K562 (cell line): ENCODE measurements around the gene LMAN2. TPM values are rescaled to one million over a fixed set of nuclear protein-coding genes. Genes with fewer than 3 reads are reported as not detected.

Source experiments
- ARHGAP35 ChIP-seq: fragments of 450-650 bp; IDR thresholded peaks from 2 replicates; pipeline ENCODE4 v1.6.1; 2018; ENCODE audit not compliant: partially characterized antibody
- BHLHE40 ChIP-seq: IDR thresholded peaks from 2 replicates; pipeline ENCODE4 v1.6.1; 2011; ENCODE audit warnings: low read length, improper control_type of control experiment
- CBX3 ChIP-seq, 2 experiments: IDR thresholded peaks; 1 replicate in 1 of 2; 2 replicates in 1 of 2; pipeline ENCODE4 v1.6.1; 2012; ENCODE audit warnings: inconsistent platforms in 2 of 2, low read length in 2 of 2, borderline replicate concordance in 1 of 2, control low read depth in 1 of 2
- CC2D1A ChIP-seq: fragments of 450-650 bp; IDR thresholded peaks from 2 replicates; pipeline ENCODE4 v1.6.1; 2017; ENCODE audit warnings: mild to moderate bottlenecking
- CREB1 ChIP-seq, 2 experiments: sonication (generic) in 1 of 2; formaldehyde crosslinking in 1 of 2; IDR thresholded peaks; 2 replicates each; pipeline versions ENCODE4 v1.6.1 to v1.8.0; 2012 to 2022; ENCODE audit warnings: inconsistent platforms in 1 of 2, mild to moderate bottlenecking in 1 of 2, missing genetic modification reagents in 1 of 2, moderate library complexity in 1 of 2
- CREM ChIP-seq: IDR thresholded peaks from 2 replicates; pipeline ENCODE4 v1.6.1; 2014; ENCODE audit warnings: antibody characterized with exemption, low read depth
- CSDE1 ChIP-seq, 2 experiments: fragments of 450-650 bp; IDR thresholded peaks; 2 replicates each; pipeline ENCODE4 v1.6.1; 2016; ENCODE audit warnings: mild to moderate bottlenecking in 1 of 2
- FOXJ2 ChIP-seq: fragments of 200-800 bp; sonication (Bioruptor generic); IDR thresholded peaks from 2 replicates; pipeline ENCODE4 v1.6.1; 2016; ENCODE audit warnings: missing genetic modification characterization, missing compliant biosample characterization
- JUN ChIP-seq, 2 experiments: sonication (generic) in 1 of 2; formaldehyde crosslinking in 1 of 2; IDR thresholded peaks; 2 replicates each; pipeline versions ENCODE4 v1.6.1 to v1.8.0; 2012 to 2022; ENCODE audit warnings: borderline replicate concordance in 2 of 2, mild to moderate bottlenecking in 2 of 2, improper control_type of control experiment in 1 of 2, low read depth in 1 of 2, low read length in 1 of 2, missing genetic modification reagents in 1 of 2
- KDM4B ChIP-seq, 2 experiments: fragments of 450-650 bp in 1 of 2; sonication (generic) in 1 of 2; IDR thresholded peaks; 2 replicates each; pipeline ENCODE4 v1.6.1; 2016 to 2017; ENCODE audit warnings: borderline replicate concordance in 2 of 2, antibody characterized with exemption in 1 of 2, low read depth in 1 of 2, mild to moderate bottlenecking in 1 of 2
- L3MBTL2 ChIP-seq: fragments of 450-650 bp; IDR thresholded peaks from 2 replicates; pipeline ENCODE4 v1.6.1; 2016; ENCODE audit warnings: mild to moderate bottlenecking, moderate library complexity
- NFXL1 ChIP-seq: fragments of 450-650 bp; formaldehyde crosslinking; IDR thresholded peaks from 2 replicates; pipeline ENCODE4 v1.4.0; 2021; ENCODE audit warnings: mild to moderate bottlenecking
- RCOR1 ChIP-seq, 2 experiments: IDR thresholded peaks; 2 replicates each; pipeline ENCODE4 v1.6.1; 2012; ENCODE audit warnings: low read depth in 2 of 2, low read length in 2 of 2, borderline replicate concordance in 1 of 2, improper control_type of control experiment in 1 of 2
- REST ChIP-seq, 2 experiments: fragments of 450-650 bp; formaldehyde crosslinking in 1 of 2; IDR thresholded peaks; 2 replicates each; pipeline versions ENCODE4 v1.4.0 to v1.6.1; 2014 to 2020; ENCODE audit warnings: mild to moderate bottlenecking in 2 of 2, borderline replicate concordance in 1 of 2, low read depth in 1 of 2
- SMAD4 ChIP-seq: fragments of 250-450 bp; sonication (Bioruptor Pico); conservative IDR thresholded peaks from 2 replicates; pipeline ENCODE4 v1.8.0; 2021; ENCODE audit warnings: inconsistent platforms, mild to moderate bottlenecking, moderate library complexity
- TOE1 ChIP-seq, 2 experiments: fragments of 450-650 bp in 1 of 2; sonication (generic) in 1 of 2; formaldehyde crosslinking in 1 of 2; IDR thresholded peaks; 2 replicates each; pipeline versions ENCODE4 v1.7.1 to v1.8.0; 2016 to 2022; ENCODE audit warnings: borderline replicate concordance in 2 of 2, mild to moderate bottlenecking in 2 of 2, antibody characterized with exemption in 1 of 2, inconsistent platforms in 1 of 2, low read depth in 1 of 2, missing genetic modification reagents in 1 of 2, moderate library complexity in 1 of 2
- ZNF444 ChIP-seq: fragments of 250-450 bp; sonication (Bioruptor Pico); IDR thresholded peaks from 2 replicates; pipeline ENCODE4 v1.4.0; 2020; ENCODE audit warnings: mild to moderate bottlenecking, moderate library complexity
- polyA plus RNA-seq, 8 experiments: library from polyadenylated mRNA; depleted of rRNA in 4 of 8; stranded (reverse) in 5 of 8; unstranded in 3 of 8; fragments of >200 nt; fragmentation: Nextera tagmentation in 2 of 8; fragmentation: Illumina TruSeq in 1 of 8; extraction: Ambion mirVana in 2 of 8; extraction: Trizol in 1 of 8; gene quantifications; 2 replicates each; pipeline versions ENCODE4 v1.2.1 to v1.2.3, GENCODE V29; 2011 to 2014; ENCODE audit warnings: inconsistent platforms in 1 of 8, missing spikeins in 1 of 8
- total RNA-seq, 7 experiments: library from RNA; depleted of rRNA in 6 of 7; stranded (reverse); fragments of >200 nt in 6 of 7; fragmentation: Illumina TruSeq in 2 of 7; extraction: Trizol in 2 of 7; gene quantifications; 2 replicates each; pipeline versions ENCODE4 v1.2.1 to v1.2.3, GENCODE V29; 2011 to 2021; ENCODE audit warnings: low replicate concordance in 1 of 7

The LMAN2 gene
- total and polyA plus RNA-seq, 9 of the 15 experiments (the other 6 are each of a cell fraction or from before 2014, with no cell fraction given) = 2.7 to 254 (median 136) TPM

DNA sequence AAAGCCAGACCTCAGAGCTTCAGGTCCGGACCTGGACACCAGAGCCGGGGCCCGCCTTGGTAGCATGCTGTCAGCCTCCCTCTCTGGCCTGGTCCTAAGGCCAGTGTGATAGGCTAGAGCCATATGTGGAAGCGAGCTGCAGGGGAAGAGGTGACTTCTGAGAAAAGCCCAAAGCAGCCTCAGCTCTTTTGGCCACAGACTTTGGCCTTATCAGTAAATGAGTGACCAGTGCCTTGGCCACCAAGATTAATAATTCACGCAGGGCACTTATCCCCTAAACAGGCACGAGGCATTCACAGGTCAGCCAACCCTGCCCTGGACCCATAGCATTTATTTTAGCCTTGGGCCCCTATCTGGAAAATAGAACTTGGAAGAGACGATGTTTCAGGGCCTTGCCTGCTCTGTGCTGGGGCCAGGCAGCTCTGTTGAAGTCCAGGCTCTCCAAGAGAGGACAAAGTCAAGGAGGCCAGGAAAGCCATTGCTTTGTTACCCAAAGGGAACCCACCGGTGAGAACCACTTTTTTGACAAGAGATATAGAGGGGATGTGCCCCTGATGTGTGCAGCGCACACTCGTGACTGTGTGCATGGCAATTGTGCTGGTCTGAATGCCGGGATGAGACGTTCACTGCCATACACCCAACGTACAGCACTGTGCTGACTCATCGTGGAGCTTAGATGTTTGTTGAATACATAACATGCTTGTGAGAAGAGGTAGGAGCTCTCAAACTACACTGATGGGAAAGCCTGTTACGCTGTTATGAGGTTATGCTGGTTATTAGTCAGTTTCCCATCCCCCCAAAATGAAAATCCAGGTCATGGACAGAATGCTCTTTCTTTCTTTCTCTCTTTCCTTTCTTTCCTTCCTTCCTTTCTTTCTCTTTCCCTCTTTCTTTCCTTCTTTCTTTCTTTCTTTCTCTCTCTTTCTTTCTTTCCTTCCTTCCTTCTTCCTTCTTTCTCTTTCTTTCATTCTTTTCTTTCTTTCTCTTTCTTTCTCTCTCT is 27.7 kb upstream of the LMAN2 start (continued):
- 0 out of 2 replicates have a peak, but pooled peaks have one; percentile 2 for TF ChIP-seq REST (IDR thresholded peaks at IDR 0.05; ENCODE audit: borderline replicate concordance)
- peak; percentile 57; the same call in 1 of the 2 replicates for TF ChIP-seq REST (CRISPR knock-in tag; IDR thresholded peaks at IDR 0.05; ENCODE audit: low read depth)
- TF ChIP-seq CBX3 (IDR thresholded peaks at IDR 0.05; ENCODE audit: borderline replicate concordance in 1 of 2, low read length in 2 of 2) = 0 out of 3 replicates have a peak, but pooled peaks of 1 of the 2 experiments have one; percentile 46
- TF ChIP-seq NFXL1 (CRISPR knock-in tag) = 0 out of 2 replicates have a peak, but pooled peaks have one; percentile 15
- no peak for TF ChIP-seq CREB1 (IDR thresholded peaks at IDR 0.05)
- peak; percentile 18; the same call in 1 of the 2 replicates for TF ChIP-seq CREB1 (CRISPR knock-in tag; IDR thresholded peaks at IDR 0.05)
- TF ChIP-seq JUN (IDR thresholded peaks at IDR 0.05; ENCODE audit: borderline replicate concordance, low read depth, low read length) = peak; percentile 49
- TF ChIP-seq JUN (CRISPR knock-in tag; IDR thresholded peaks at IDR 0.05; ENCODE audit: borderline replicate concordance) = no peak
- TF ChIP-seq BHLHE40 = peak; percentile 12; the same call in 1 of the 2 replicates
- TF ChIP-seq ZNF444 (CRISPR knock-in tag) = no peak
- TF ChIP-seq TOE1 (IDR thresholded peaks at IDR 0.05; ENCODE audit: borderline replicate concordance) = peak; percentile 68
- TF ChIP-seq TOE1 (CRISPR knock-in tag; IDR thresholded peaks at IDR 0.05; ENCODE audit: borderline replicate concordance, low read depth) = no peak
- peak; percentile 96 for TF ChIP-seq L3MBTL2
- TF ChIP-seq ARHGAP35 = peak; percentile 51
- TF ChIP-seq CC2D1A = peak; percentile 27; the same call in 1 of the 2 replicates
- peak in 1 of 2 experiments; percentile 44; a peak in 1 of 4 replicates for TF ChIP-seq RCOR1 (IDR thresholded peaks at IDR 0.05; ENCODE audit: borderline replicate concordance in 1 of 2, low read depth in 2 of 2, low read length in 2 of 2)
- no peak; a peak in 1 of 4 replicates for TF ChIP-seq KDM4B (IDR thresholded peaks at IDR 0.05; ENCODE audit: borderline replicate concordance in 2 of 2, low read depth in 1 of 2)
- peak; percentile 92 for TF ChIP-seq SMAD4 (CRISPR knock-in tag)
- 0 out of 4 replicates have a peak, but pooled peaks of 1 of the 2 experiments have one; percentile 47 for TF ChIP-seq CSDE1 (IDR thresholded peaks at IDR 0.05)
- 0 out of 2 replicates have a peak, but pooled peaks have one; percentile 43 for TF ChIP-seq CREM
- peak; percentile 72; the same call in 1 of the 2 replicates for TF ChIP-seq FOXJ2
